GM18909 (cell line): ENCODE results near the gene UCK1.
"Not testable (repeated sequence)": the region's sequence is repeated elsewhere in the genome, so short reads cannot be mapped to it uniquely, and the experiment has no call there.

ENCODE experiments used
- ATAC-seq: cut with Tn5 transposase; IDR thresholded peaks from one replicate; pipeline ENCODE4 v1.9.1; 2021; ENCODE audit warnings: mild to moderate bottlenecking; ENCODE audit not compliant: unreplicated experiment, poor library complexity

The UCK1 gene

GRCh38 chr9:131524665-131525315 lies 6.3 kb downstream of the UCK1 start:
- no peak for ATAC-seq

- no peak for ATAC-seq
These were observed 7.3 kb downstream of the UCK1 start for GRCh38 chr9:131523451-131524435.

- ATAC-seq: no peak
These were observed 8.0 kb downstream of the UCK1 start for GRCh38 chr9:131523086-131523388.

GRCh38 chr9:131522257-131523085 lies 8.6 kb downstream of the UCK1 start:
- no peak for ATAC-seq

- no peak for ATAC-seq
These were observed 9.2 kb downstream of the UCK1 start for GRCh38 chr9:131521822-131522221.

- no peak for ATAC-seq
These were observed 9.9 kb downstream of the UCK1 start for GRCh38 chr9:131521203-131521602.

GRCh38 chr9:131520503-131520902 lies 10.6 kb downstream of the UCK1 start:
- no peak for ATAC-seq

GRCh38 chr9:131518553-131518952 lies 12.5 kb downstream of the UCK1 start:
- ATAC-seq: no peak

- ATAC-seq: no peak
These were observed 13.3 kb downstream of the UCK1 start for GRCh38 chr9:131517761-131518190.

- no peak for ATAC-seq
These were observed 14.1 kb downstream of the UCK1 start for GRCh38 chr9:131516930-131517329.

GRCh38 chr9:131516100-131516499 lies 15.0 kb downstream of the UCK1 start:
- ATAC-seq: no peak

GRCh38 chr9:131515559-131516031 lies 15.5 kb downstream of the UCK1 start:
- ATAC-seq: not testable (repeated sequence)

GRCh38 chr9:131513177-131513576 lies 17.9 kb downstream of the UCK1 start:
- no peak for ATAC-seq

GRCh38 chr9:131511880-131512279 lies 19.2 kb downstream of the UCK1 start:
- no peak for ATAC-seq

GRCh38 chr9:131511416-131511815 lies 19.6 kb downstream of the UCK1 start:
- ATAC-seq: no peak

- ATAC-seq: no peak
These were observed 26.1 kb downstream of the UCK1 start for GRCh38 chr9:131505012-131505411.

GRCh38 chr9:131503626-131504465 lies 27.2 kb downstream of the UCK1 start:
- no peak for ATAC-seq

- peak; percentile 79 for ATAC-seq
These were observed 28.1 kb downstream of the UCK1 start, which contains the start of gene POMT1 for GRCh38 chr9:131502781-131503625. TSS of gene POMT1 (plus strand) at chr9:131502918. CDS start at chr9:131504219, 1,301 bp downstream.
